Ecto neural progenitor cell (in vitro differentiated cells): ENCODE measurements around the gene CCDC40.
A peak's percentile ranks its signal among the peaks of the same experiment; 100 is the strongest.

Source experiments
- DNase-seq: peaks from one replicate; pipeline ENCODE4 v3.0.0-alpha.2; 2018; ENCODE audit warnings: low spot score

Gene CCDC40

DNA sequence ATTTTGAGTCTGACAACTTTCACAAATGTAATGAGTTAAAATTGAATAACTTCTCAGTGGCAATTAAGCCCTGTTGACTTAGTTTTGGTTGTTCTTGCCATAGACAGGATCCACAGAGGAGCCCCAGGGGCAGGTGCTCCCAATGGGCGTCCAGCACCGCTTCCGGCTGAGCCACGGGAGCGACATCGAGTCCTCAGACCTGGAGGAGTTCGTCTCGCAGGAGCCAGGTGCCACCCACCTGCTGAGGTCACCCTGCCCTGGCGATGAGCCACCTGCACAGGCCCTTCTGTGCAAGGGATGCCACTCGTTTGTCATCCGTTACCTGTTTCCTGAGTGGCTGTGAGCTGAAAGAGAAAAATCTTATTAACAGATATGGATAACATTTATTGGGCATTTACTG lies 10.7 kb downstream of the CCDC40 start:
- DNase-seq: no peak

DNA sequence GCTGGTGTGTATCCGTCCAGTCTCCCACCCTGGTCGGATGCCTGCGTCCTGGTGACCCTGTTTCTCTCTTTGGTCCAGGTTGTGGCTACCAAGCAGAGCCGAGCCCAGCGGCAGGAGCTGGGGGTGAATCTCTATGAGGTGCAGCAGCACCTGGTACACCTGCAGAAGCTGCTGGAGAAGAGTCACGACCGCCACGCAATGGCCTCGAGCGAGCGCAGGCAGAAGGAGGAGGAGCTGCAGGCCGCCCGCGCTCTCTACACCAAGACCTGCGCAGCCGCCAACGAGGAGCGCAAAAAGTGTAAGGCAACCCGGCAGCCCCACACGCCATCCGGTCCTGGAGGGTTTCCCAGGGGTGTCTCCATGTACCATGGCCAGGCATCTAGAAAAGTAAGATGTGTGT lies 13.5 kb downstream of the CCDC40 start:
- no peak for DNase-seq

DNA sequence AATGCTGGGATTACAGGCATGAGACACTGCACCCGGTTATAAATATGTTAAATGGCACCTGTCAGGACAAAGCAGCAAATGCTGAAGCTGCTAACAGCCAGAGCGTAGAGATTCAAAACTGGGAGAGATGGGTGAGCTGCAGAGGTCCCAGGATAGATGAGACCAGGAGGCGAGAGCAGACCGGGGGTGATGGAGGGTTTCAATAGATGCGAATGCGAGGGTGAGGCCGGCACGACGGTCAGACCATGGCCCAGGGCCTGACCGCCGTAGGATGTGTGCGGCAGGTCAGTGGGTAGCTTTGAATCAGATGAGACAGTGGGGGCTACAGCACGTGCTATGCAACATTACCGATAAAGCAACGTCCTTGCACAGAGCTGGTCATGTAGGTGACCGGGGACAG lies 14.3 kb downstream of the CCDC40 start:
- DNase-seq: no peak

DNA sequence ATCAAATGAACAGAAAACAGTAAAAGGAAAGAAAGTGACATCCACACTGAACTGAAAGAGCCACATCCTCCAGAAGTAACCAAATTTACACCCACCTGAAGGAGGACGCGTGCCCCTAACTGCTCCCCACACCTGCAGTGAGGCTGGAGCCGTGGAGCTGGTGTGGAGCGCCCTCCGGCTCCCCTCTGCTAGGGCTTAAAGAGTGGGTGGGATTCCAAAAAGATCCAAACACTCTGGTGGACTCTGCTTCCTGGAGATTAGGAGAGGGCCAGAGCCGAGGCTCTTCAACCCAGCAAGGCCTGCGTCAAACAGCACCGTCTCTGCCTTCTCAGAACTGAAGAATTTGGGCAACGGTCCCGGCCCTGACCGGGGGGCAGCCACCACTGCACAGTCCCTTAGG lies 15.2 kb downstream of the CCDC40 start:
- no peak for DNase-seq

DNA sequence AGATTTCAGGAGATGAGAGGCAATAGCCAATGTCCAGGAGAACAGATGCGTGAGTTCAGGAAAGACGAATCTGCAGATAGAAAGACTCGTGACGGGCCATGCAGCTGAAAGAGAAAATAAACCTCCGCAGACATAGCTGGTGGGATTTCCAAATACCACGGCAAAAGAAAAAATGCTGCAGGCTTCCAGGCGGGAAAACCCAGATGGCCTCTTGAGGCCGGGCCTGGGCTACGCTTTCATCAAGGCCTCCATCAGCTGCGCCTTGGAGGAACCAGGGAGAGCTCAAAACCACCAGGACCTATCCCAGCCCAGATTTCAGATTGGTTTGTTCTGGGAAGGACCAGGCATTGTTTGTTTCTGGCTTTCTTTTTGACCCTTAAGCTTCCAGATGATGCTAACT lies 16.7 kb downstream of the CCDC40 start:
- DNase-seq: no peak

DNA sequence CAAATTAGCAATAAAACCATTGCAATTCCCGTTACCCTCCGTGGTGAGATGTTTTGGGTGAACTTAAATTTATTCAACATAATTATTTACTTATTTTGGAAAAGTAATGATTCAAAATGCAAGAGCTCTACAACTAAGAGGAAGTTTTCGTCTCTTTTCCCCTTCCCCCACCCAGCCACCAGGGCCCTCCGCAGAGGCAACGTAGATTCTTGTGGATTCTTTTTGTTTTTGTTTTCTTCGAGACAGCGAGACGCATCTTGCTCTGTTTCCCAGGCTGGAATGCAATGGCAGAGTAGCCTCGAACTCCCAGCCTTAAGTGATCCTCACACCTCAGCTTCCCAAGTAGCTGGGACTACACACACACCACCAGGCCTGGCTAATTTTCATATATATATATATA lies 19.2 kb downstream of the CCDC40 start:
- DNase-seq: no peak

DNA sequence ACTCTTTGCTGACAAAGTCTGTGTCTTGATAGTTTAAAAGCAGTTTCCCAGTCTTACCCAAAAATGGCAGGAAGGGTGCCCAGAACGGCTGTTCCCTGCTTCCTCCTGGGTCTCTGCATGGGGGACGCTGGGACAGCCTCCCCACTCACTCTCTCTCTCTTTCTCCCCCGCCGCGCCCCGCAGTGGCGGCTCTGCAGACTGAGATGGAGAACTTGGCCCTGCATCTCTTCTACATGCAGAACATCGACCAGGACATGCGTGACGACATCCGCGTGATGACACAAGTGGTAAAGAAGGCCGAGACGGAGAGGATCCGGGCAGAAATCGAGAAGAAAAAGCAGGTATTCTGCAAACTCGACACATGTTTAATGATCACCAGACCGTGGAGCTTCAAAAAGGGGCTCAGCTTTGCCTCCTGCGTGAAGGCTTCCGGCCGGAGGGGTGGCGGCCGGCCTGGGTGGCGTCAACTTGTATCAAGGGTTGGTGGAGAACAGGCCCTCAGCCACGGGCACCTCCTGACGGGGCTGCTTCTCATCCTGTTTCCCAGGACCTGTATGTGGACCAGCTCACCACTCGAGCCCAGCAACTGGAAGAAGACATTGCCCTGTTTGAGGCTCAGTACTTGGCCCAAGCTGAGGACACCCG lies 22.0 kb downstream of the CCDC40 start:
- DNase-seq: no peak

DNA sequence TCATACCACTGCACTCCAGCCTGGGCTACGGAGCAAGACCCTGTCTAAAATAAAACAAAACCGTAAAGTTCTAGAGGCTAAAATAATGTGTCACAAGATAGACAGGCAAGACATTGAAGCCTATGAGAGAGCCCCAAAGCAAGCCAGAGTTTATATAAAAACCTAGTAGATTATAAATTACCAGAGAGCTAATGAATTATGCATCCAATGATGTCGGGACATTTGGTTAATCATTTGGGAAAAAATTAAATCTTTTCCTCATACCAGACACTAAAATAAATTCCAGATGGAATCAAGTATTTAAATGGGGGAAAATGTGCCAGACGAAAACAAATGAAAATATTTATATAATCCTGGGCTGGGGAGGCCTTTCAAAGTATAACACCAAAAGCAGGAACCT lies 24.2 kb downstream of the CCDC40 start:
- DNase-seq: no peak

DNA sequence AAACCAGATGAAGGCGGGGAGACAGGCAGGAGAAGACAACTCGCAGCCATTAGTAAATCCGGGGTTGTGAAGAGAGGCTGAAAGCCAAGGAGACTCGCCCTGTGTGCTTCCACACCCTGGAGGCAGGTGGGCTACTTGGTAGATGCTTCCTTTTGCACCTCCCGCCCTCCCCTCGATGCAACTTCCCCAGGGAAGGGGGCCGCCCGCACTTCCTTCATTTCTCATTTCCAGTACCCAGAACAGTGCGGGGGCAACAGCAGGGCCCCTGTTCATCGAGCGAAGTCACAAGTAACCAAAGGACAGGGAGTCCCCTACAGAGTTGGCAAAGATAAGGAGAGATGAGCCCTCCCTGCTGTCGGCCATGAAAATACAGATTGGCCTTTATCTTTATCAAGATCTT lies 25.0 kb downstream of the CCDC40 start:
- no peak for DNase-seq

DNA sequence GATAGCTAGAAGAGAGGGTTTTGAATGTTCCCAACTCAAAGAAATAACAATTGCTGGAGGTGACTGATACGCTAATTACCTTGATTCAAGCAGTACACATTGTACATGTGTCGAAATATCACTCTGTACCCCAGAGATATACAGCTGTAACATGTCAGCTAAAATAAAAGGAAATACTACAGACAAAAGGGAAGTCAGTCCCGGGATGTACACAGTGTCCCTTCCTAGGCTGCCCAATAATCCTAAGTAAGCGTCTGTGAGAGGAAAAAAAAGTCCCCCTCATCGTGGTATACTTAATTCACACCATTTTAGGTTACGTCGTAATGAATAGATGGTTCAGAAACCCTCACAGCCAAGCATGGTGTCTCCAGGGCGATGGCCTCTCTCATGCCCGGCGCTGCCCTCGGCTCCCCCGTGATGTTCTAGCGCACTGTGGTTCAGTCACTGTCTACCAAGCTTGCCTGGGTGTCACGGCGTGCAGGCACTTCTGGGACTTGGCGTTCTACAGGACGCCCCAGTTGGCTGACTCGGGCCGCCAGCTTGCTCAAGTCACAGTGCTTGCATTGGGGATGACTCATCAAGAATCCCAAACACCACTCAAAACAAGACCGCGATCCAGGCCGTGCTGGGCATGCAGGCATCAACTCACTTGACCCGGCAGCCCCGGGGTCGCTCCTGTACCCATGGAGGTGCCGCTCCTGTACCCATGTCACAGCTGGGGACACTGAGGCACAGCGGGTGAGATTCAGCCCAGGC lies 27.6 kb downstream of the CCDC40 start:
- DNase-seq: no peak

DNA sequence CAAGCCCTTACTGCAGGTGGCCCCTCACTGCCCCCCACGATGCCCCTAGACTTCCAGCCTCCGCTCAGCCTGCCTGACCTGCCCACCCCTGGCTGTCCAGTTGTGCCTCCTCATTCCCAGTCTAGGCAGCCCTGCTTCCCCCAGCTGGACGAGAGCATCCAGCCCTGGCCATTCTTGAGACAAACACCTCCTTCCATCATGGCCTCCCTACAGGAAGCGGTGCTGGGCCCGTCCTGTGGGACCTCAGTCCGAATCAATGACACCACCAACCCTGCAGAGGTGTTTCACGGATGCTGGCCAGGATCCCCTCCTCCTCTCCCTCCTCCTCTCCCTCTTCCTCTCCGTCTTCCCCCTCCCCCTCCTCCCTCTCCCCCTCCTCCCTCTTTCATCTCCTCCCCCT lies 28.3 kb downstream of the CCDC40 start:
- no peak for DNase-seq

DNA sequence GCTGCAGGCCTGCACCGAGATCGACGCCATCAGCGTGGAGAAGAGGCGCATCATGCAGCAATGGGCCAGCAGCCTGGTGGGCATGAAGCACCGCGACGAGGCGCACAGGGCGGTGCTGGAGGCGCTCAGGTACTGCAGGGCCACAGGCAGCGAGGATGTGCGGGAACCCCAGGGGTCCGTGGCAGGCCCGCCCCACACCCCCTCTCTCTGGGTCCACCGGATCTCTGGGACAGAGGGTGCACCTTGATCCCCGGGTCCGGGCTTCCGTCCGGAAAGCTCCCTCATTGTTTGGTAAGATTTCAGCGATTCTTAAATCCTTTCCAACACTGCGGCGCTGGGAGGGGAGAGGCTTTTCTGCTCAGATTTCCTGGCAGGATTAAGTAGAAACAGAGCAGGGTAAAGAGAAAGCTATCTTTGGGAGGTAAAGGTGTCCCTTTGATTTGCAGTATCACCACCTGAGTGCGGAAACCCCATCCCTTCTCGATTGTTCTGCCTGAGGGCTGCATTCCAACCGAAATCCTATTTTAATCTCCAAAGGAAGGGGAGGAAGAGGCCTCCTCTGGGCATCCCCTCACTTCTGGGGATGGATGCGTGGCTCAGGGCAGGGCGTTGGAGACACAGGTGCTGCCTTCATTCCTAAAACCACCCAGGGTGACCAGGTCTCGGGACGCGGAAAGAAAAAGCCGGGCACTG lies 29.2 kb downstream of the CCDC40 start:
- no peak for DNase-seq

DNA sequence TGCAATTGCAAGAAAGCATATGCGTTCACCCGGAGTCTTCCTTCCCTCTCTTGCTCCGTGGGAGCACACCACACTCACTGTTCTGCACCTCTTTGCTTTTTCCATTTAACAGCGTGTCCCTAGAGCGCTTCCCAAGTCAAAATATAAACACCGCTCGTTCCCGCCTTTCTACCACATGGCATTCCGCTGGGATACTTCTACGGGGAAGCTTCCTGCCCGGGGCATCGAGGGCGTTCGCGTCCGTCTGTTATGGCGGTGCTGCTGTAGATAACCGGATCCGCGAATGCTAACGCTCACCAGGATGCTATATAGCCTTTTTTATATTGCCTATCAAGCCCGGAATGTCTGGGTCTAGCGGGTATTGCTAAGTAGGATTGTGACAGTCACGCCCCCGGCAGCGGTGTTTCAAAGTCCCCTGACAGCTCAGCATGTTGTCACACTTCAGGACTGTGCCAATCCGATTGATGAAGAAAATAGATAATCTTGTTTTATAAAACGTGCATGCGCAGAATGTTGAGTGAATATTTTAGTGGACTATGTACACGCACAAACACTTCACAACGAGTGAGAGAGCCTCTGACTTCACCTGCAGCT lies 31.0 kb downstream of the CCDC40 start:
- no peak for DNase-seq

DNA sequence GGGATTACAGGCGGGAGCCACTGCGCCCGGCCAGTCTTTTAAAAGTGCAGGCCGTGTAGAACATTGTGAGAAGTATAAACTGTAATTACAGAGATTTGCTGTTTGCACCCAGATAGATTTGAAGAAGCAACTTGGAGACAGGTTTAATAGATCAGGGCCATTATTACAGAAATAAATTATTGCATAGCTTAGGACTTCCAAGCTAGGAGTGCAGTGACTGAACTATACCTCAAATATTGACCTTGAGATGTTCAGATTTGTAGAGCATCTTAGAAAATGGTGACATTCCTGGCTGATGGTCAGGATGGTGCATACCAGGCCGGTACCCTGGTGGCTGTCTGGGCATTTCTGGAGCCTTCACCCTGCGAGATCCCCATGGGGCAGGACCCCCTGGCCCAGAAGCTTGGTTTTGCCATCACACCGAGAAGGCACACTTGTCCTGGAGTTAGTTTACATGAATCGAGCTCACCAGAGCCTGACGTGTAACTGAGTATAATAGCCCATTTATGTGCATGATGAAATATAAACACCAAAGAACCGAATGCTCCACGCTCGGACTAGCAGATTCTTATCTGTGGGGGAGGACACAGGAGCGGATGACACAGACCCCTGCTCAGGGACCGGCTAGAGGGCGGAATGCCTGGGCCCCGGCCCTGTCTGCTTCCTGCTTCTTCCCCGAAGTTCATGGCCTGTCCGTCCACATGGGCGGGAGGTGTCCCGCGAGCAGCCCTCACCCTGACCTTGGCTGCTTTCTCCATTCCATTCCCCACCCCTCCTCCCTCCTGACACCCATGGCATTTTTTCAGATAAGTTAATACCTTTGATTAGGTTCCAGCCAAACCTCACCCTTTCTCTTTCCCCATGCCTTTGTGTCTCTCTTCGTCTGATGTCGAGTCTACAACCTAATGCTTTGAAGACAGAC lies 32.1 kb downstream of the CCDC40 start:
- no peak for DNase-seq

DNA sequence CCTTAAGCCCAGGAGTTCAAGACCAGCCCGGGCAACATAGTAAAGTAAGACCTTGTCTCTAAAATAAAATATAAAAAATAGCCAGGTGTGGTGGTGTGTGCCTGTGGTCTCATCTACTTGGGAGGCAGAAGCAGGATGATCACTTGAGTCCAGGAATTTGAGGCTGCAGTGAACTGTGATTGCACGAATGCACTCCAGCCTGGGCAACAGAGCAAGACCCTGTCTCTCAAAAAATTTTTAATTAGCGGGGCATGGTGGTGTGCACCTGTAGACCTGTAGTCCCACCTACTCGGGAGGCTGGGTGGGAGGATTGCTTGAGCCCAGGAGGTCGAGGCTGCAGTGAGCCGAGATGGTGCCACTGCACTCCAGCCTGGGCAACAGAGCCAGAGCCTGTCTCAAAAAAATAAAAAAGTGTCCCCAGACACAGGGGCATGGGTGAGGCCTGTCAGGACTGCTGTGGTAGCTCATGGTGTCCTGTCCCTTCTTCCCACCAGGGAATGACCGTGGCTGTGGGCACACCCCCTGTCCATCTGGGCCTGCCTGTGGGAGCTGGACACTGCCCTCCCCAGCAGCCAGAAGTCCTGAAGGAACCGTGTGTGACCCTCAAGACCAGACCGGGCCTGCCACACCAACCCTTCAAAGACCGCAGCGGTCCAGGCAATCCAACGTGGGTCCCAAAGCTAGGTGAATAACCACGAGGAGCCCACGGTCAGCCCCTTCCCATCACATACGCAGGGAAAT lies 34.1 kb downstream of the CCDC40 start:
- DNase-seq: no peak

DNA sequence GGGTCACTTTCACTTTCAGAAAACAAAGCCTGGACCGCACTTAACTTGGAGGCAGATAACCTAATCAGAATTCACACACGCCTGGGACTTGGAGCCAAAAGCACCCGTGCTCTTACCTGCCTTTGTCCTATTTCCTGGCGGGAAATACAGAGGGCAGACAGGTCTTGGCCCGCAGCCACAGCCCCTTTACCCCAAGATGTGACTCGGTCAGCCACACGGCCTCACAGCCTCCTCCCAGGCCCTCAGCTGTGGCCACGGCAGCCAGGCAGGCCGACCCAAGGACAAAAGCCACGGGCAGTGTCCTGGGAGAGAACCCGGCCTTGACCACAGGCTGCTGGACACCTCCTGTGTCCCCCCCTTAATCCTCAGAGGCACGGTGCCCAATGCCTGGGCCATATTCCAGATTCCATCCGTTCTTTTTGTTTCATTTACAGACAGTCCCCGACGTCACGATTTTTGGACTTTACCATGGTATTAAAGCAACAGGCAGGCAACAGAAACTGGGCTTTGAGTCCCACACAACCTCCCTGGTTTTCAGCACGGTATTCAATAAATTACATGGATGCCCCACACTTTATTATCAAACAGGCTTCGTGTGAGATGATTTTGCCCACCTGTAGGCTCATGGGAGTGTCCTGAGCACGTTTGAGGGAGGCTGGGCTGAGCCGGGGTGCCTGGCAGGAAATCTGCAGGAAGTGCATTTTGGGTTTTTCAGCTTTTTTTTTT lies 34.8 kb downstream of the CCDC40 start:
- no peak for DNase-seq

DNA sequence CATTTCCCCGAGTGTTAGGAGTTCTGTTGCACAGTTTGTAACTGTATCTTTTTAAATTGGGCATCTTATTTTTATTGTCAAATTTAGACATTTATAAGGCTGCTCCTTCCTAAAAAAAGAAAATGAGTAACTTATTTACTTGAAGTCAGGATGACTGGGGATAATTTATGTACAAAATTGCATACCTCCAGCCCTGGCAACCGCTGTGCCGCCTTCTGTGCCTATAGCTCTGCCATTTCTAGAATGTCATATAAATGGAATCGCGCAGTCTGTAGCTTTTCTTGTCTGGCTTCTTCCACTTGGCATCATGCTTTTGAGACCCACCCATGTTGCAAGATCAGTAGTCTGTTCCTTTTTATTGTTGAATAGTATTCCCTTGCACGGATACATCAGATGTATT lies 36.0 kb downstream of the CCDC40 start:
- no peak for DNase-seq

DNA sequence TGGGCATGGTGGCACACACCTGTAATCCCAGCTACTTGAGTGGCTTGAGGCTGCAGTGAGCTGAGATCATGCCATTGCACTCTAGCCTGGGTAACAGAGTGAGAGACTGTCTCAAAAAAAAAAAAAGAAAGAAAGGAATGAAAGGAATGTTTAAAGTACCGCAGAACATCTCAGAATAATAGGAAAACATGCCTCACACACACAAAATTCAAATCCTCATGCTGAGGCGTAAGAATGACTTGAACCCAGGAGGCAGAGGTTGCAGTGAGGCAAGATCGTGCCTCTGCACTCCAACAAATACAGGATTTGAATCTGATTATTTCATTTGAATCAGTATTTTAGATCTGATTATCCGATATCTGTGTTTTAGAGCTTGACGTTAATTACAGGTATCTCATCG lies 43.6 kb downstream of the CCDC40 start:
- no peak for DNase-seq

DNA sequence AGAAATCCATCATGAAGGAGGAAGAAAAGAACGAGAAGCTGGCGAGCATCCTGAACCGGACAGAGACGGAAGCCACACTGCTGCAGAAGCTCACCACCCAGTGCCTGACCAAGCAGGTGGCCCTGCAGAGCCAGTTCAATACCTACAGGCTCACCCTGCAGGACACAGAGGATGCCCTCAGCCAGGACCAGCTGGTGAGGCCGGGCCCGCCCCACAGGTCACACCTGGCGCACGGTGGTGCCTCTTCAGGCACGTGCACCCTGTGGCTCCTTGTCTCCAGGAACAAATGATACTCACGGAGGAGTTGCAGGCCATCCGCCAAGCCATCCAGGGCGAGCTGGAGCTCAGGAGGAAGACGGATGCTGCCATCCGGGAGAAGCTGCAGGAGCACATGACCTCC lies 45.2 kb downstream of the CCDC40 start:
- no peak for DNase-seq

DNA sequence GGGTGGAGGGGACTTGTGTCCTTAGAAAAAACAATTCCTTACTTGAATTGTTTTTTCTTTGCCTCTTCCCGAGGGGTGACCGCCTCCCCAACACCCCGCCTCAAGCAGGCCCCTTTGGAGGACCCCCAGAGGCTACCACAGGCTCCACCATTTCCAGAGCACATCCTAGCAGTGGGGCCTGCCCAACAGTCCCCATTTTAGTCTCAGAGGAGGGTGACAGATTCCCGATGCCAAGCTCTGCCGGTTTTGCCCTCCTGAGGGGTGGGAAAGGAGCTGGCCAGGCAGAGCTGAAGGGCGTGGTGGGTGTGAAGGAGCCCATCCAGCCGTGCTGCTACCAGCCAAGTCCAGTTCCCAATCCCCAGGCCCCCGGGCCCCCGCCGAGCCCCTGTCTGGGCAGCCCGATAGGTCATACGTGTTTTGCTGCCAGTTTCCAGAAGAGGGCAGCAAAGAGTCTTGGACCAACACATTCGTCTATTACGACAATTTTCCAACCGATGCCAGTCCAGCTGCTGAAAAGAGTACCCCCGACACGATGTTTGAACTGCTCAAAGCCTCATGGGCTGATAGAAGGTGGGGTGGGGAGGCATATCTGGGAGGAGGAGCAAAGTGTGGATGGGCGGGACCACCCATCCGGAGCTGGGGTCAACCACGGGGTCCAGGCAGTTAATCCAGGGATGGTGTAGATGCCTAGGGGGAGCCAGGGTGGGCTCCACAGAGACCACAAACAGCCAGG lies 46.1 kb downstream of the CCDC40 start:
- peak; percentile 87 for DNase-seq
